NCI-H2196 treated with DMSO at 0.1 percent for 48 hours (cell line): Measurements from ENCODE around the gene RNF181.
"Not testable (repeated sequence)": the region's sequence is repeated elsewhere in the genome, so short reads cannot be mapped to it uniquely, and the experiment has no call there.

Experiments
- DNase-seq: peaks from one replicate; lab custom pipeline; 2025; ENCODE audit not compliant: unreplicated experiment; lab: John Stamatoyannopoulos, UW

Gene RNF181

GRCh38 chr2:85594715-85595300 lies 737 bp upstream of the RNF181 start:
- DNase-seq = no peak

DNA sequence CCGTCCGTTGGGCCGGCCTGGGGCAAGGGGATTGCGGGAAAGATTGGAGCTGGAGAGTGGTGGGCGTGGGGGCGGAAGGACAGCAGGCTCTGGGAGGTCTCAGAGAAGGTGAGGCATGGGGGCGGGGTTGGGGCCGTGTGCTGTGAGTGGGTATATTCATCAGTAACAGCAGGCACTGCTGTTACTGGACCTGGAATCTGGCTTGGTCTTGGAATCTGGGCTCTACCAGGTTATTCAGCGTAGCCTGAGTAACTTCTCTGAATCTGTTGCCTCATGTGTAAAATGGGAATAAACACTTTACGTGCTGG lies 435 bp downstream of the RNF181 start:
- DNase-seq = no peak

DNA sequence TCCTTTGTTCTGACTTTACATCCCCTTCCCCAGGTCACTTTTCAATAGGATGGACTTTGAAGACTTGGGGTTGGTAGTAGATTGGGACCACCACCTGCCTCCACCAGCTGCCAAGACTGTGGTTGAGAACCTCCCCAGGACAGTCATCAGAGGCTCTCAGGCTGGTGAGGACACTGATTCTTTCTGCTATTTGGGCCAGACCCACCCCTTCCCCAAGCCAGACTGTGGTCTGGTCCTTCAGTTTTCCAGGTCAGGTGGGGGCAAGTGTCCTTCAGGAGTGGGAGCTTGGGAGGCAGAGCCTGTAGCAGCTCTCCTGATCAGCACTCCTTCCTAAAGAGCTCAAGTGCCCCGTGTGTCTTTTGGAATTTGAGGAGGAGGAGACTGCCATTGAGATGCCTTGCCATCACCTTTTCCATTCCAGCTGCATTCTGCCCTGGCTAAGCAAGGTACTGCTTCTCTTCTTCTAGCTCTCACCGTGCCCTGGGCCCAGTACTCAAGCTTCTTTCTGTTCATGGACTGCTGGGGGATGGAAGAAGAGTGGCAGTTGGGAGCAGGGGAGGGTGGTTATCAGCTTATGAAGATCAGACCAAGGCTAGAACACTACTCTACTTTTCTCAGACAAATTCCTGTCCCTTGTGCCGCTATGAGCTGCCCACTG lies 1.1 kb downstream of the RNF181 start:
- DNase-seq = no peak

DNA sequence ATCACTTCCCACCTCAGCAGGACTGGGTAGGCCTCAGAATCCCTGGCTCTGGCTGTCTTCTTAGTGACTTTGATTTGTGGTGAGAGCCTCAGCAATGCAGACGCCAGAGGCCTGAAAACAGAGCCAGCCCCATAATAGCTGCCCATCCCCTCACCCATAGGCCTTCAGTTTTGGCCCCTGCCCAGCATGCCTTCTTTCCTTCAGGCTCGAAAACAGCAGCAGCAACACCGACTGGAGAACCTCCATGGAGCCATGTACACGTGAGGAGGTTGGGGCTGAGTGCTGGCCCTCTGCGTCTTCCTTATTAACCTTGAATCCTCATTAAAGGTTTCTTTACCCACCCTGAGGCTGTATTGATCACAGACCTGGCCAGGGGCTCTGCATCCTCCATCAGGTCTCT lies 1.7 kb downstream of the RNF181 start:
- DNase-seq = no peak

GRCh38 chr2:85598594-85599340 lies 3.2 kb downstream of the RNF181 start:
- DNase-seq = no peak

GRCh38 chr2:85599468-85600234 lies 4.1 kb downstream of the RNF181 start:
- DNase-seq = no peak

GRCh38 chr2:85600235-85600575 lies 4.7 kb downstream of the RNF181 start:
- DNase-seq = no peak

DNA sequence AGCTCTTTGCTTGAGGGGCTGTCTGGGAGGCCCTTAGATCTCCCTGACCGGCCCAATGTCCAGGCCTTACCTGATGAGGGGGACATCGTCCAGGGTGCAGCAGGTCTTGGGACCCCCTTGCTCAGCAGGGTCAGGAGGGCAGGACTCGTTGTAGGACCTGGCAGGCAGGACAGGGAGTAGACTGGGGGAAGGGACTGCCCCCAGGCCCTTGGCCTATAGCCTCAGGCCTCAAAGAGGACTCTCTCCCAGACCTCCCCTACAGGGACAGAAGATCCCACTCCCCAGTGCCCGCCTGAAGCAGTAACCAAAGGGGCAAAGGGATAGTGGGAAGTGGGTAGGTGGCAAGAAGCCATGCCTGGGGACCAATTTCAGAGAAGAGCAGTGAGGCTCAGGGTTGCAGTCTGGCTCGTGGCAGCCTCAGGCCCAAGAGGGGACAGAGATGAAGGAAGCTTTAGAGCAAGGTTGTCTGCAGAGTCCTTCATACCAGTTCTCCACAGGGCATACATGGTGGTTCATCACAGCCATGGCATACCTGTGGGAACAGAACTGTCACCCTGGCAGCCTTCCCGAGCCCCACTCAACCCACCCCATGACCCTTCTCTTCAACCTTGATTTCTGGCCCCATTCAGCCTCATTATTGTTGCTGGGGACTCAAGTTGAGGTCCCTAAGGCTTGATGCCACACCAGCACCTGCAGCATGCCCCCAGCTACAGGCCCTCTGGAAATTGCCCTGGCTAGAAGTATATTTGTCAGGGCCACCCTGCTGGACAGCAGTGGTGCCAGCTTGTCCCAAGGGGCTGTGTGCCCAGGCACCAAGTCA lies 5.6 kb downstream of the RNF181 start:
- no peak for DNase-seq

GRCh38 chr2:85601771-85602475 lies 6.4 kb downstream of the RNF181 start:
- DNase-seq = no peak

GRCh38 chr2:85602476-85603234 lies 7.1 kb downstream of the RNF181 start, which contains the start of gene TMEM150A:
Gene TMEM150A, minus strand, starts transcription at chr2:85602698. Its CDS starts 750 bp downstream, at chr2:85601948.
- peak; percentile 41 for DNase-seq

- not testable (repeated sequence) for DNase-seq
Measured at GRCh38 chr2:85604133-85604444, 8.5 kb downstream of the RNF181 start.

GRCh38 chr2:85604568-85605339 lies 9.2 kb downstream of the RNF181 start:
- DNase-seq = no peak

DNA sequence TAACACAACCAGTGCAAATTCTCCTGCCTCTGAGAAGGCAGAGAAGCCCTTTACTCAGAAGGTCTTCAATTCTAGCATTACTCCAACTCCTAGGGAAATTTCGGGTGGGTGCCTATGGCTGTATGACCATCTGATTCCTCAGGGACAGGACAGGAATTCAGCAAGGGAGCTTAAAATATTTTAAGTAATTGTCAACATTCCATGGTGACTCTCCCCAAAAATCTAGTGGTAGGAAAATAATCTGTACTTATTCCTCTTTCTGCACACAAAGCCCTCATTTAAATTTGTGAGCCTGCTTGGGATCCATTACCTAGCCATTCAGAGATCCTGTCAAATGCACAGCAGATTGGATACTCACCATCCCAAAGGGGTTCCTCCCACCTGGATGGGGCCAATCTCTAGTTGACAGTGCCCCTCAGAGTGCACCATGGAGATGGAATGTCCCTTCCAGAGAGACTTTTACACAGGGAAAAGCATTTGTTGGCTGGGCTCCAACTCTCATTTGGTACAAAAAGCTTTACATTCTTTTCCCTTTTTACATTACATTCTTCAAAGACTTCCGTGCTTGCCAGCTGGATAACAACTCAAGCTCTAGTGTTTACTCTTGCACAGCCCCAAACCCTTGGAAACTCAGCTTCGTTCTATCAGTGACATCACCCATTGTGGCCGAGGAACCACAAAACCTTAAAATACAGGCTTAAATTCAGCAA lies 10.0 kb downstream of the RNF181 start:
- DNase-seq = no peak

DNA sequence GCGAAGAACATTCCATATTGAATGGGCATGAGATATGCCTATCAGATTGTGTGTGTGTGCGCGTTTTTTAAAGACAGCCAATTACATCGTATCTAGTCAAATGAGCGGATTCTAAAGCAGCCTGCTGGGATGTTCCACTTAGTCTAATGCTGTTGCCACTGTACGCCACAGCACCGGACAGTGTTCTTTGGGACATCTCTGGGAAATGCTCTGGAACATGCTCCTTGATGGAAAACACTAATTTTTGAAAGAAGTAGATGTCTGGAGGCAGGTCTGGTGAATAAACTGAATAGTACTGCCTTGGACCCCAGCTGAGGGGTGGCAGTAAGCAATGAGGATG lies 10.5 kb downstream of the RNF181 start:
- no peak for DNase-seq

DNA sequence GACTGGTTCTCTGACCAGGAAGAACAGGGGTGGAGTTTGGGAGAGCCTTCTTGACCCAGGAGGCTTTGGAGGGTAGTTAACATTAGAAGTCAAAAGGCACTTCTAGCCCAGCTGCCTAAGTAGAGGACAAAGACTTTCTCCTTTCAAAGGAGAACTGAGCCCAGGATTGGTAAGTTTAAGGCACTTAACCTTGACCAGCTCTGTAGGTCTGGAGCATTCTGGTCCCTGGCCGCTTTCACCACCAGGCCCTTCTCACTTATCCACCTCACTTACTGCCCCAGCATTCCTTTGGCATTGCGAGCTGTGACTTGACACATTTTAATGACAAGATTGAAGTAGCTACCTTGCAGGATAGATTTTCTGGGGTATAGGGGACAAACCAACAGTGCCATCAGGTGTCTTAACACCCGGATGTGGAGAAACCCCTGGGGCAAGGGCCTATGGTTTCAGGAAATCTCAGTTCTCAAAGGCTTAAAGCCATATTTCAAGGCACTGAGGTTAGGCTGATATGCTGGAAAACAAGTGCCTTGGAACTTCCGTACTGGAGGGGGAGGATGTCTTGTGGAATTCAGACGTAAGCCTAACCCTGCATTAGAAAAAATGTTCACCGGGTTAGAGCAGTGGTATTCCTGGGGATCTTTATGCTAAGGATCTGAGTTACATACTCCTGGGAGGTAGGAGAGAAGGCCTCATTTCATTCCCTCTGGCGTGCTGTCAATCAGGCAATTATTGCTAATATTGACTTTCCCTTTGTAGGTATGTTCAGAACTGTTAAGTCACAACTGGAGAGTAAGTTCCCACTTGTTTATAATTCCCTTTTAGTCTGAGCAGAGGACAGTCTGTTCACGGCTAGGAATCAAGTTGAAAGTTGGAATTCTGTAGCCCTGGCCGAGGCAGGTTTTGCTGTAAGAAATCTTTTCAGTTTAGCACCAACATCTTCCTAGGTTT lies 12.0 kb downstream of the RNF181 start:
- no peak for DNase-seq

DNA sequence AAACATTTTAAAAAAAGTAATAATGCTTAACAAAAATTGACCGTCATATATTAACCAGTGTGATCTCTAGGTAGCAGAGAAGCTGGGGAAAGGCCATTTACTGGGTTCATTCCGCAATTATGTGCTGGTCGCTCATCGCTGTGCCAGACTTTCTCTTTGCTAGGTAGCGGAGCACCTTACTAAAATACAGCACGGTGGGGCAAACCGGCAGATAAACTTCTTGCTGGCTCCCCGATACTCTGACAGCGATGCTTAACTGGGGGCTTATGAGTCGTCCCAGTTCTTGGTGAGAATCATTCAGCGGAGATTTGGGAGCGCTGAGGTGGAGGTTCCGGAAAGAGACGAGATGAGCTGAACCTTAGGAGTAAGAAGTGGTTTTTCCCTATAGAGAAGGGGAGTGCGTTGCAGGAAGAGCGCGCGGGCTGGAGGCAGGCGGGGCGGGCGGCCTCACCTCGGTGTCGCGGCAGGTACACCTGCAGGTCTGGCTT lies 15.7 kb downstream of the RNF181 start:
- no peak for DNase-seq
